ENCODE measurements around the gene ERC2. TPM values are rescaled to one million over a fixed set of nuclear protein-coding genes. Genes with fewer than 3 reads are reported as not detected.

The ERC2 gene
- polyA plus RNA-seq, 2 of the 4 experiments (the other 2 are of a cell fraction): 0.16 TPM; not detected in 1

GRCh38 chr3:55645422-55645821 lies 822.8 kb downstream of the ERC2 start:
- ChIA-PET CTCF (no interaction called here), POLR2A (no interaction called here)
- Histone ChIP-seq H3K9me3 (no peaks in the 10 kb centered on the region), H3K4me1 (no peaks in the 10 kb centered on the region), H3K4me3 (no peak overlapping the region), H3K27ac (no peak overlapping the region), H3K4me2 (no peak overlapping the region)
- 11% methylated on average over 4 of the region's 4 CpGs for WGBS (ENCODE audit: missing lambda C conversion rate)
- no peak for FAIRE-seq
- no peak for ATAC-seq
- DNase-seq (ENCODE audit: low read depth in 1 of 2, low spot score in 1 of 2): no peak
- TF ChIP-seq MAX (IDR thresholded peaks at IDR 0.05) (no peak), HOXB5 (CRISPR knock-in tag; IDR thresholded peaks at IDR 0.05) (no peak), RCOR1 (IDR thresholded peaks at IDR 0.05; ENCODE audit: low read depth, low read length) (no peak), NPAS2 (CRISPR knock-in tag; IDR thresholded peaks at IDR 0.05; ENCODE audit: borderline replicate concordance) (no peak), JUNB (IDR thresholded peaks at IDR 0.05) (no peak), MYC (IDR thresholded peaks at IDR 0.05; ENCODE audit: borderline replicate concordance, low read length) (no peak), CHD2 (IDR thresholded peaks at IDR 0.05; ENCODE audit: low read length, partially characterized antibody) (no peak), TP53 (CRISPR knock-in tag; IDR thresholded peaks at IDR 0.05) (no peak)
- TF ChIP-seq, protein P1, sequence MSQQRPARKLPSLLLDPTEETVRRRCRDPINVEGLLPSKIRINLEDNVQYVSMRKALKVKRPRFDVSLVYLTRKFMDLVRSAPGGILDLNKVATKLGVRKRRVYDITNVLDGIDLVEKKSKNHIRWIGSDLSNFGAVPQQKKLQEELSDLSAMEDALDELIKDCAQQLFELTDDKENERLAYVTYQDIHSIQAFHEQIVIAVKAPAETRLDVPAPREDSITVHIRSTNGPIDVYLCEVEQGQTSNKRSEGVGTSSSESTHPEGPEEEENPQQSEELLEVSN (IDR thresholded peaks at IDR 0.05; ENCODE audit: borderline replicate concordance, low read depth): no peak

DNA sequence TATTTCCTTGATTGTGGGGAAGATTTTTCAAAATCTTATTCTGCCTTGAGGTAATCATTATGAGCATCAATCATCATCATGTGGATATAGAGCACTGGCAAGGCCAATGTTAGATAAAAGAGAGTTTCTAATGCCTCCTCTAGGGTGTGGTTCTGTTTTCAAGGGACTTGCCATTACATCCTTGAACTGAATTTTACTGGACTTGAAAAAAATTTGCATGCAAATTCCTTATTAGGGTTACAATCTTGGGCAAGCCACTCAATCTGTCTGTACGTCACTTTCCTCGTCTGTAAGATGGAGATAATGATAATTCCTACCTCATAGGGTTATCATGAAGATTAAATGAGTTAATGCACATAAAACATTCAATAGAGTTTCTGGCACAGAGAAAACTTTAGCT lies 825.0 kb downstream of the ERC2 start:
- H3K4me2 ChIP-seq: no peak overlapping the region
- H3K27ac ChIP-seq: no peak overlapping the region
- H3K9me3 ChIP-seq: no peaks in the 10 kb centered on the region
- WGBS (ENCODE audit: missing lambda C conversion rate): 2% methylated on average over 2 of the region's 2 CpGs
- ATAC-seq (no peak), FAIRE-seq (no peak), DNase-seq (ENCODE audit: low read depth in 1 of 2, low spot score in 1 of 2) (no peak)
- no peaks in the 10 kb centered on the region for H3K4me1 ChIP-seq
- ChIA-PET POLR2A (no interaction called here), CTCF (no interaction called here)
- H3K4me3 ChIP-seq: no peak overlapping the region
- TF ChIP-seq RAD21 (conservative IDR thresholded peaks at IDR 0.05 in 1 of 2, IDR thresholded peaks at IDR 0.05 in 1 of 2) (no peak), RNF2 (IDR thresholded peaks at IDR 0.05; ENCODE audit: borderline replicate concordance, low read depth) (no peak), FOSL2 (IDR thresholded peaks at IDR 0.05) (no peak), FOSL2 (CRISPR knock-in tag; IDR thresholded peaks at IDR 0.05) (no peak), HDAC2 (IDR thresholded peaks at IDR 0.05) (no peak), KDM1A (IDR thresholded peaks at IDR 0.05; ENCODE audit: low read depth) (no peak), KDM5A (IDR thresholded peaks at IDR 0.05) (no peak), CBX8 (IDR thresholded peaks at IDR 0.05) (no peak), HOXB5 (CRISPR knock-in tag; IDR thresholded peaks at IDR 0.05) (no peak), MAX (IDR thresholded peaks at IDR 0.05) (no peak), CBX2 (IDR thresholded peaks at IDR 0.05; ENCODE audit: borderline replicate concordance, low read depth) (no peak)
- TF ChIP-seq, protein P2, sequence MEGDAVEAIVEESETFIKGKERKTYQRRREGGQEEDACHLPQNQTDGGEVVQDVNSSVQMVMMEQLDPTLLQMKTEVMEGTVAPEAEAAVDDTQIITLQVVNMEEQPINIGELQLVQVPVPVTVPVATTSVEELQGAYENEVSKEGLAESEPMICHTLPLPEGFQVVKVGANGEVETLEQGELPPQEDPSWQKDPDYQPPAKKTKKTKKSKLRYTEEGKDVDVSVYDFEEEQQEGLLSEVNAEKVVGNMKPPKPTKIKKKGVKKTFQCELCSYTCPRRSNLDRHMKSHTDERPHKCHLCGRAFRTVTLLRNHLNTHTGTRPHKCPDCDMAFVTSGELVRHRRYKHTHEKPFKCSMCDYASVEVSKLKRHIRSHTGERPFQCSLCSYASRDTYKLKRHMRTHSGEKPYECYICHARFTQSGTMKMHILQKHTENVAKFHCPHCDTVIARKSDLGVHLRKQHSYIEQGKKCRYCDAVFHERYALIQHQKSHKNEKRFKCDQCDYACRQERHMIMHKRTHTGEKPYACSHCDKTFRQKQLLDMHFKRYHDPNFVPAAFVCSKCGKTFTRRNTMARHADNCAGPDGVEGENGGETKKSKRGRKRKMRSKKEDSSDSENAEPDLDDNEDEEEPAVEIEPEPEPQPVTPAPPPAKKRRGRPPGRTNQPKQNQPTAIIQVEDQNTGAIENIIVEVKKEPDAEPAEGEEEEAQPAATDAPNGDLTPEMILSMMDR (IDR thresholded peaks at IDR 0.05): no peak
- TF ChIP-seq, protein P3, sequence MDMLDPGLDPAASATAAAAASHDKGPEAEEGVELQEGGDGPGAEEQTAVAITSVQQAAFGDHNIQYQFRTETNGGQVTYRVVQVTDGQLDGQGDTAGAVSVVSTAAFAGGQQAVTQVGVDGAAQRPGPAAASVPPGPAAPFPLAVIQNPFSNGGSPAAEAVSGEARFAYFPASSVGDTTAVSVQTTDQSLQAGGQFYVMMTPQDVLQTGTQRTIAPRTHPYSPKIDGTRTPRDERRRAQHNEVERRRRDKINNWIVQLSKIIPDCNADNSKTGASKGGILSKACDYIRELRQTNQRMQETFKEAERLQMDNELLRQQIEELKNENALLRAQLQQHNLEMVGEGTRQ (IDR thresholded peaks at IDR 0.05): no peak
- TF ChIP-seq, protein P4, sequence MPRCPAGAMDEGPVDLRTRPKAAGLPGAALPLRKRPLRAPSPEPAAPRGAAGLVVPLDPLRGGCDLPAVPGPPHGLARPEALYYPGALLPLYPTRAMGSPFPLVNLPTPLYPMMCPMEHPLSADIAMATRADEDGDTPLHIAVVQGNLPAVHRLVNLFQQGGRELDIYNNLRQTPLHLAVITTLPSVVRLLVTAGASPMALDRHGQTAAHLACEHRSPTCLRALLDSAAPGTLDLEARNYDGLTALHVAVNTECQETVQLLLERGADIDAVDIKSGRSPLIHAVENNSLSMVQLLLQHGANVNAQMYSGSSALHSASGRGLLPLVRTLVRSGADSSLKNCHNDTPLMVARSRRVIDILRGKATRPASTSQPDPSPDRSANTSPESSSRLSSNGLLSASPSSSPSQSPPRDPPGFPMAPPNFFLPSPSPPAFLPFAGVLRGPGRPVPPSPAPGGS (IDR thresholded peaks at IDR 0.05): no peak
